Dermis microvascular lymphatic vessel endothelial cell (primary cell): Measurements from ENCODE around the gene GNG12. TPM values are rescaled to one million over a fixed set of nuclear protein-coding genes. Genes with fewer than 3 reads are reported as not detected.
A peak's percentile ranks its signal among the peaks of the same experiment; 100 is the strongest.

Source experiments
- DNase-seq, 2 donors: peaks; one replicate each; pipeline versions ENCODE4 v3.0.0 to v3.0.0-alpha.2; 2010; ENCODE audit warnings: low read depth in 2 of 2
- total RNA-seq: library from RNA; depleted of rRNA; stranded (reverse); fragments of >200 nt; gene quantifications from 2 replicates; pipeline ENCODE4 v1.2.1, GENCODE V29; 2014

GNG12 gene
- total RNA-seq, 1 donor from 2014 or later: 144 TPM

GRCh38 chr1:67711158-67711854 is 122.0 kb downstream of the GNG12 start:
- no peak for DNase-seq

GRCh38 chr1:67710417-67710816 is 122.8 kb downstream of the GNG12 start:
- peak in 1 of 2 donors; percentile 83 for DNase-seq

- no peak for DNase-seq
These were observed 124.7 kb downstream of the GNG12 start for GRCh38 chr1:67708606-67709005.

GRCh38 chr1:67705735-67706453 is 127.4 kb downstream of the GNG12 start:
- DNase-seq: no peak

GRCh38 chr1:67704351-67704750 is 128.9 kb downstream of the GNG12 start:
- DNase-seq: no peak

- no peak for DNase-seq
These were observed 131.4 kb downstream of the GNG12 start for GRCh38 chr1:67701876-67702275.

DNA sequence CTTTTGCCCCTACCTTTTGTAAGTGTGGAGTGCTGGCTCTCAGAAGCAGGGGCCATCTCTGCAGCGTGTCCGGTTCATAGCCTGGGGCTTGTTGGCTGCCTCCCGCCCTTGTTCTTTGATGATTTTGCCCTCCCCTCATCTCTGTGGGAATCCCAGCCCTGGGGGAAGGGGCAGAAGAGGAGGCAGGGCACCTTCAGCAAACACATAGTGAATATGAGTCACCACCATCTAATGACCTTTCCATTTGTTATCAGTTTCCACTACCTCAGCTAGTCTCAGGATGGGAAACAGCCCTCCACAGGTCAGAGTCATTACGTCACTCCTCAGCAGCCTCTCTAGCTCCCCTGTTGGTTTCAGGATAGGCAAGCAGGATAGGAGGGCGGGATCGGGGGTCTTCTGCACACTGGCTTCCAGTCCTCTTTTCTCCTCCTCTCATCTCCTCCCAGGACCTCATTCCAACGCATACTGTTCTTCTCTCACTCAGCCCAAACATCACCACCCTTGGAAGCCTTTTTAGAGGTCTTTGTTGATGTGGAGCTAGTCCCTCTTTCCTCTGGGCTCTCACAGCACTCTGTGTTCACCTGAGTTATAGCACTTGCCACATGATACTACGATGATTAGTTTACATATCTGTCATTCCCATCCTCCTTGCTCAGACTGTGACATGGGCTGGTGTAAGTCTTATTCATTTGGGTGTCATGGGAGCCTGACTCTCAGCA is 132.4 kb downstream of the GNG12 start:
- peak; percentile 94 to 95 for DNase-seq

GRCh38 chr1:67700220-67700619 is 133.0 kb downstream of the GNG12 start:
- DNase-seq: no peak

- DNase-seq: no peak
These were observed 136.6 kb downstream of the GNG12 start for GRCh38 chr1:67696708-67697107.

- no peak for DNase-seq
These were observed 137.3 kb downstream of the GNG12 start for GRCh38 chr1:67695963-67696362.

DNA sequence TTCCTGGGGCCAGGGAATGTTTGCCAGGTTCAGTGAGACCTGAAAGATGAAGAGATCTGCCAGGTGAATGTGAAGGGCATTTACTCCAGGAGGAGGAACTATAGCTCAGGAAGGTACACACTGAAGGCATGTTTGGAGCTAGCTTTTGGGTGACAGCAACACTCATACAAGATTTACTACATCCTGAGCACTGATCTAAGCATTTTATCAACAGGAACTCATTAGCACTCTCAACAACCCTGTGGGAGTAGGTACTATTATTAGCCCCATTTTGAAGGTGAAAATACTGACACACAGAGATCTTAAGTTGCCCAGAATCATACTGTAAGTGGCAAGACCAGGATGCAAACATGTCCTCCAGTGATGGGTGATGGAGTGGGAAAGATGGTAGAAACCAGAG is 141.6 kb downstream of the GNG12 start:
- DNase-seq: no peak

DNA sequence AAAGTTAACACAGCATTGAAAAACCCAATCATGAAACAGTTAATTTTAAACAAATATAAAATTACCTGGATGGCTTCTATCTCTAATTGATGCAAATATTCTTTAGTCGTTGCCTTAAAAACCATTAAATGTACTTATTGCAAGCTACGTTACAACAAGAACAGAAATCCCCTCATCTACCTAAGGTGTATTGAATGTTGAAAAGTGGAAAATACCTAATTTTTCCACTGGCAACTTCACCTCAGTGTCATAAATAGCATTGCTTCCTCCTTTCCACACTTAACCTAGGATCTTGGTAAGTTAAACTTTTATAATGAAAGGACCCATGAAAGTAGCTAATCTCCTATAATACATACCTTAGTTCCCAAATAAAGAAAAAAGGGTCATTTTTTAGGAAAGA is 142.9 kb downstream of the GNG12 start:
- DNase-seq: peak in 1 of 2 donors; percentile 30

DNA sequence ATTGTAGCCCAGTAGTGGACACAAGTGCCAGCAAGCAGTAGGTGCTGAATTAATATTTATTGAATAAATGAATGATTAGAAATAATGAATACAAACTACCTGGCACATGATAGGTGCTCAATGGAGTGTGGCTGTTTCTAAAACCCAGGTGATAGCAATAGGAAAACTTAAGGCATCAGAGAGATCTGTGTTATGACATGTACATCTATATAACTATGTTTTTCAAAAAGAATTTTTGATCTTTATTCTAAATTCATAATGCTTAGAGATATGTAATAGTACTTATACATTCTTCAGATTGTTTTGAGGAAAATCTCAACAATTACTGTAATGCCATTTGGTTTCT is 143.3 kb downstream of the GNG12 start:
- DNase-seq: no peak

DNA sequence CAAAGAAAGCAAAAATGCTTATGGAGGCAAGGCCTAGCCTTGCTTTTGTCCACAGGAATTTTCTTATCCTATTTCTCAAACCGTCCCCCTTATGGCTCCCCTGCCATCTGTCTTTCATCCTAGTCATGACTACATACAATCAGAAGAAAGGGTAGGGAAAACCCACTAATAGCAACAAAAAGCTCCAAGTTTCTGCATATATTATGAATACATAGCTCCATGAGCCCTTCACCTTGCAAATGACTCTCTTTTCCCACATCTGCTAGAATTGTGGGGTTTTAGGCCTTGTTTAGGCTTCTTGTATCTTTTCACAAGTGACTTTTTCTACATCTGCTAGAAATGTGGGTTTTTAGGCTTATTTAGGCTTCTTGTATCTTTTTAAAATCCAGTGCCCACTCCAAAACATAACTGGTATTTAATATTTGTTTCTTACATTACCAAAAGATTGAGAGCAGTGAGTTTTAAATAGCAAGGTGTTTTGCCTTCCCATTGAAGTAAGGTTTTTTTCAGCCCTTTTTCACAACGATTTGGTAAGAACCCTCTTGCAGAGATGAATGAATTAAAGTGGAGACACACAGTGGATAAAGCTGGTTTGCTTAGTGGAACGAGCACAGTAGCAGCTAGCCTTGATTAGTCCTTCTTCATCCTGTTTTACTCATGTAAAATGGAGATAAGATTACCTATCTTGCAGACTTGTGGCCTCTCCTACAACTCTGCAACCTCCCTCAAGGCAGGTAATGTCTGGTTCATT is 143.8 kb downstream of the GNG12 start:
- DNase-seq: peak in 1 of 2 donors; percentile 58

- peak in 1 of 2 donors; percentile 36 for DNase-seq
These were observed 144.6 kb downstream of the GNG12 start for GRCh38 chr1:67688526-67689219.

DNA sequence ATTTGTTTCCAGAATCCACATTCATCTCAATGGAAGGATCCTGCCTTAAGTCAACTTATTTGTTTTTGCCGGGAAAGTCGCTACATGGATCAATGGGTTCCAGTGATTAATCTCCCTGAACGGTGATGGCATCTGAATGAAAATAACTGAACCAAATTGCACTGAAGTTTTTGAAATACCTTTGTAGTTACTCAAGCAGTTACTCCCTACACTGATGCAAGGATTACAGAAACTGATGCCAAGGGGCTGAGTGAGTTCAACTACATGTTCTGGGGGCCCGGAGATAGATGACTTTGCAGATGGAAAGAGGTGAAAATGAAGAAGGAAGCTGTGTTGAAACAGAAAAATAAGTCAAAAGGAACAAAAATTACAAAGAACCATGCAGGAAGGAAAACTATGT is 145.6 kb downstream of the GNG12 start:
- DNase-seq: no peak

GRCh38 chr1:67687198-67687545 is 146.1 kb downstream of the GNG12 start:
- DNase-seq: no peak

DNA sequence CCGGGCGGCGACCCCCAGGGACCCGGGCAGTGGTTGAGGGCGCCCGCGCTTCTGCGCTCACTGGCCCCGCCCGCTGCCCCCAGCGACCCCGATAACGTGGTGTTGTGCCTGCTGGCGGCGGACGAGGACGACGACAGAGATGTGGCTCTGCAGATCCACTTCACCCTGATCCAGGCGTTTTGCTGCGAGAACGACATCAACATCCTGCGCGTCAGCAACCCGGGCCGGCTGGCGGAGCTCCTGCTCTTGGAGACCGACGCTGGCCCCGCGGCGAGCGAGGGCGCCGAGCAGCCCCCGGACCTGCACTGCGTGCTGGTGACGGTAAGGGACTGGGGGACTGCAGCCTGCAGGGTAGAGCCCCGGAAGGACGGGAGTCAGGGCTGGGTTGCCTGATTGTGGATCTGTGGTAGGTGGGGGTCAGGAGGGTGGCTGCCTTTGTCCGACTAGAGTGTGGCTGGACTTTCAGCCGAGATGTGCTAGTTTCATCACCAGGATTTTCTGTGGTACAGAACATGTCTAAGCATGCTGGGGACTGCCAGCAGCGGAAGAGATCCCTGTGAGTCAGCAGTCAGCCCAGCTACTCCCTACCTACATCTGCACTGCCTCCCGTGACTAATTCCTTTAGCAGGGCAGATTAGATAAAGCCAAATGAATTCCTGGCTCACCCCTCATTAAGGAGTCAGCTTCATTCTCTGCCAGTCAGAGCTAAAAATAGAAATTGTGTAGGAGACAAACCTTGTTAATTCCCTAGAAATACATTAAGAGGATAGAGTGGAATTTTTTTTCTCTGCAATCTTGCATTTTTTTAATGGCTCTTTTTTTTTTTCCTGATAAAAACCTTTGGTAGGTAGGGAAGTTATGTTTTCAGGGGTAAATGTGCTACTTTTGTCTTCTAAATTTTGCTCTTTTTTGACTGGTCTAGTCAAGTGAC is 146.7 kb downstream of the GNG12 start:
- DNase-seq: peak; percentile 79 to 97

DNA sequence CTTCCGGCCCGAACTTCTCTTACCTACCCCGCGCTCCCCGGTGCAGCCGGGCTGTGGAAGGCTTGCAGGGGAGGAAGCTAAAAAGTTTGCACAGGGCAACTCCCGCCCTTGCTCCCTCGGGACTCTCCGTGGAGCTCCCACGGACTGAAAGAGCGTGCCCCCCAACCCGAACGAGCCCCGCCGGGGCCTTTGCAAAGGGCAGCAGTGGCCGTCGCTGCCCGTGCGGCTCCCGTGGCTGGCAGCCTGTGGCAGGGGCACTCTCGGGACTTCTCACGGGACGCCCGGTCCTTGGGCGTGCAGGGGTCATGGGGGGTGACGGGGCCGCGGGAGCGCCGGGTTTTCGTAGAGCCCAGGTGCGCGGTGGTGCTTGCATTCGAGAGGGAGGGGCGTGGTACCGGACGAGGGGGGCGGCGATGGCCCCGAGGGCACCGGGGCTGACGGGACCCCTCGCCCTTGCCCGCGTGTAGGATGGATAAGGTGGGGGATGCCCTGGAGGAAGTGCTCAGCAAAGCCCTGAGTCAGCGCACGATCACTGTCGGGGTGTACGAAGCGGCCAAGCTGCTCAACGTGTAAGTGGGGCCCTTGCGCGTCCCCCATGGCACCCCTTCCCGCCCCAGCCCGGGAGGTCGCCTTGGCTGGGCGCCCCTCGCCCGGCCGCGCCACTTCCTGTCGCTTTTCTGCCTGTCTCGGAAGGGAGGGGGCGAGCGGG is 147.6 kb downstream of the GNG12 start:
- DNase-seq: peak in 1 of 2 donors; percentile 52
